ENCODE results near the gene DDX6.

DNA sequence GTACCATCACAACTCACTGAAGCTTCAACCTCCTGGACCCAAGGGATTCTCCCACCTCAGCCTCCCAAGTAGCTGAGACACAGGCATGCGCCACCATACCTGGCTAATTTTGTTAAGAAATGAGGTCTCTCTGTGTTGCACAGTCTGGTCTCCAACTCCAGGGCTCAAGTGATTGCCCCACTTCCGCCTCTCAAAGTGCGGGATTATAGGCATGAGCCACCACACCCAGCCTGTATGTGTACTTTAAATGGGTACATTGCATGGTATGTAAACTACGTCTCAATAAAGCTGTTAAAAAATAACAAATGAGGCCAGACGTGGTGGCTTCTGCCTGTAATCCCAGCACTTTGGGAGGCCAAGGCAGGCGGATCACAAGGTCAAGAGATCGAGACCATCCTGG is 36.2 kb upstream of the DDX6 start:
- no peak for TF ChIP-seq CTCF (IDR thresholded peaks at IDR 0.05; ENCODE audit: low read depth, low read length, missing input control)
- no peak for TF ChIP-seq MAX (IDR thresholded peaks at IDR 0.05)
- no peak for TF ChIP-seq REST (IDR thresholded peaks at IDR 0.05)
- no peak for TF ChIP-seq TAF1 (conservative IDR thresholded peaks at IDR 0.05)
- TF ChIP-seq, protein P1, sequence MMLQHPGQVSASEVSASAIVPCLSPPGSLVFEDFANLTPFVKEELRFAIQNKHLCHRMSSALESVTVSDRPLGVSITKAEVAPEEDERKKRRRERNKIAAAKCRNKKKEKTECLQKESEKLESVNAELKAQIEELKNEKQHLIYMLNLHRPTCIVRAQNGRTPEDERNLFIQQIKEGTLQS (IDR thresholded peaks at IDR 0.05): no peak
- no peak for TF ChIP-seq EGR1 (IDR thresholded peaks at IDR 0.05; ENCODE audit: low read depth in 2 of 2)
- TF ChIP-seq FOXA1 (IDR thresholded peaks at IDR 0.05): no peak
- no peak for TF ChIP-seq RAD21 (IDR thresholded peaks at IDR 0.05)
- TF ChIP-seq RXRA (IDR thresholded peaks at IDR 0.05): no peak

All from liver (tissue), 3 donors.